Raji (cell line): ENCODE results near the gene LCE1F.

Experiments used
- POLR2A ChIP-seq: IDR thresholded peaks from 2 replicates; pipeline ENCODE4 v1.6.1; 2011; ENCODE audit warnings: low read depth, low read length, control low read depth; ENCODE audit not compliant: insufficient read depth

LCE1F gene

GRCh38 chr1:152774875-152775274, at the start of gene LCE1F:
TSS of gene LCE1F (plus strand) at chr1:152775140. CDS start at chr1:152776372, 1,232 bp downstream.
- no peak for TF ChIP-seq POLR2A

- TF ChIP-seq POLR2A: no peak
These were observed 49.7 kb upstream of the LCE1F start for GRCh38 chr1:152725261-152725660.

- no peak for TF ChIP-seq POLR2A
These were observed 46.0 kb upstream of the LCE1F start for GRCh38 chr1:152728986-152729385.

- TF ChIP-seq POLR2A: no peak
These were observed 39.3 kb upstream of the LCE1F start for GRCh38 chr1:152735648-152736047.

- no peak for TF ChIP-seq POLR2A
These were observed 36.9 kb upstream of the LCE1F start for GRCh38 chr1:152737997-152738396.

- TF ChIP-seq POLR2A: no peak
These were observed 35.1 kb upstream of the LCE1F start for GRCh38 chr1:152739841-152740240.

GRCh38 chr1:152741656-152742055, 33.3 kb upstream of the LCE1F start:
- no peak for TF ChIP-seq POLR2A

- TF ChIP-seq POLR2A: no peak
These were observed 31.4 kb upstream of the LCE1F start for GRCh38 chr1:152743371-152744145.

GRCh38 chr1:152745289-152745704, 29.6 kb upstream of the LCE1F start:
- no peak for TF ChIP-seq POLR2A

GRCh38 chr1:152745765-152746444, 29.0 kb upstream of the LCE1F start:
- TF ChIP-seq POLR2A: no peak

GRCh38 chr1:152747831-152748230, 27.1 kb upstream of the LCE1F start:
- TF ChIP-seq POLR2A: no peak

GRCh38 chr1:152752225-152752624, 22.7 kb upstream of the LCE1F start:
- no peak for TF ChIP-seq POLR2A

- TF ChIP-seq POLR2A: no peak
These were observed 21.4 kb upstream of the LCE1F start for GRCh38 chr1:152753586-152753985.

GRCh38 chr1:152756872-152757271, 18.1 kb upstream of the LCE1F start:
- no peak for TF ChIP-seq POLR2A

- no peak for TF ChIP-seq POLR2A
These were observed 17.2 kb upstream of the LCE1F start, which contains the start of gene KPRP for GRCh38 chr1:152757747-152758146. TSS of gene KPRP (plus strand) at chr1:152758025. CDS start at chr1:152759589, 1,564 bp downstream.

GRCh38 chr1:152758636-152759035, 16.3 kb upstream of the LCE1F start:
- no peak for TF ChIP-seq POLR2A
